GM21423 (cell line): ENCODE data around the gene SFR1.
A peak's percentile ranks its signal among the peaks of the same experiment; 100 is the strongest.

Experiments used
- ATAC-seq: cut with Tn5 transposase; IDR thresholded peaks from one replicate; pipeline ENCODE4 v1.9.1; 2021; ENCODE audit warnings: mild to moderate bottlenecking, moderate library complexity; ENCODE audit not compliant: unreplicated experiment

Gene SFR1

GRCh38 chr10:104104418-104104817, 17.6 kb upstream of the SFR1 start:
- ATAC-seq: no peak

DNA sequence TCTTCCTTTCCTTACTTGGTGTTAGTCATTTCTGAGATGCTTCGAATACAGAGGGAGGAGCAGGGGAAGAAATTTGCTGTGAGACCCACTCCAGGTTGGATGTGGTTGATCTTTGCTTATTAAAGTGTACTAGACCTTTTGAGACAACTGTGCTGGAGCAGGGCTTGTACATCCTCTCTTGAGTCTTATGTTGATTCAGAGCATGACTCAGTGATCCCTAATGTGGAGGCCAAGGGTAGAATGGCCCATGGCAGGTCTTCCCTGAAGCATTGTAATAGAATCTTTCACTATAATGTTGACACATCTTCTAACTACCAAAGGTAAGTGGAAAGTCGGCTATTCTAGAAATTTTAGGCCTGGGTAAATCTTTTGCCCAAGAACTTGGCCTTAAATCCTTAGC, 17.0 kb upstream of the SFR1 start:
- no peak for ATAC-seq

DNA sequence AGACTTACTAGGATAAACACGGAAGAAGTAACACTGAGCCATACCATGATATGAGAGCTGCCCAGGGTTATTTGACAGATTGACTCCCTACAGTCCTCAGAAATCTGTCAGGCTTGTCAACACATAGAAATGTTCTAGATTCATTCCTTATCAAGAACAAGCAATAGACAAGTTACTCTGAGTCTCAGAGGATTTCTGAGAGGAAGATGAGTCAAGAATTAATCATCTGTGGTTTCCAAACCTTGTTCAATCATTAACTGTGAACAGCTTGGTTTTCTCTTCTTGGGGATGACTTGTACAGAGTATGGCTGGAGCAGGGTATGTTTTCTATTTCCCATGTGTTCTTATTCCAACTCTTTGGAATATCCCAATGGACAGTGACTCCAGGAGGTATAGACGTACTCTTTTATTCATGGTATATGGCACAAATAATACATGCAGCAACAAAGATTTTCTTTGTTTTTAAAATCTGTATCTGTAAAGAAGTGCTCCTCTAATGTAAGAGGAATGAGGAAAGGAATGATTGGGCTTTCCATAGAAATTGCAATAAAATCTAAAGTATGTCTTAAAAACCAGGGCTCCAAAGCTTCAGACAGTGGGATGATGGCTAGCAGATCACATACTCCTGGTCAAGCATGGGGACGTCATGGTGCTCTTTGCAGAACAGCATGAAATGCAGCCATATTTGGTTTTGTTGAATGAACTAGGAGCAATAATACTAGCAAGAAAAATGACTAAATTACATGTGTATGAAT, 11.9 kb upstream of the SFR1 start:
- peak; percentile 96 for ATAC-seq

DNA sequence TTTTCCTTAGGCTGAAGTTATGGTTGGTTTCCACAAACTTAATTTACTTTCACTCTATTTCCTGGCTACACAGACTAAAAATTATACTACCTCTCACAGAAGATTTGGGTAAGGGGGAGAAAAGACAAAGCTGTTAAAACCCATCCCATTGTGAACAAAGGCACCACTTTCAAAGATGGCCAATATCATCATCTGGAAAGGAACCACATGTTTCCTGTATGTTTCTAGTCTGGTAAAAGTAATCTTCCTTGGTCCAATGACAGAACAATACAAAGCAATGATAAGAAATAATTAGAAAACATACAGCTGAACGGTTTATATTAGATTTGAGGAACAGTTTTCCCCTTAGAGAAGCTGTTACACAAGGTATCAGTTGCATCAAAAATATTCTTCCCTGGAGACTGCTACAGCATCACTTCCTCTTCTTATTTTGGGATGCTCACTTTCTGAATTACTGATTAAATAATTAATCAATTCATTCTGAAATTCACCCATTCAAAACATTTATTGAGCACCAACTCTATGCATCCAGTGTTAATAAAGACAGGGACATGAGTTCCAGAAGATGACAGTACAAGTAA, 8.5 kb upstream of the SFR1 start:
- ATAC-seq: no peak

- ATAC-seq: no peak
Measured at GRCh38 chr10:104117839-104118323, 4.1 kb upstream of the SFR1 start.

DNA sequence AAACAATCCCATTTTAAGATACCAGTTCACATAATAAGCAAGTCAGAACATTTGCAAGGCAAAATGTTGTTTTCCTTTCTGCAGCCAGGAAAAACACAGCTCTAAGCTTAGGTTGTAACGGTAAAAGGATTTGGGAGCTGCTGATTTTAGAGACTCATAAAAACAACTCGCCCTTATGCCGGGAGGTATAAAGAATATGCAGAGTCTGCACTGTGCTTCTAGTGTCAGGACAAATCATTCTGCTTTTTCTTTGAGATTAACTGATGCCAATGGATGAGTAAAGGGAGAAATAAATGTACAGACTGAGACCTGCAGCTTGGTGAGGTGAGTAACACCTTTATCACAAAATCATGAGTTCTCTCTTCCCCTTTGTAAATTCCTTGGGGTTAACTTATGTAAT, 2.0 kb upstream of the SFR1 start:
- no peak for ATAC-seq

GRCh38 chr10:104120512-104120902, 1.5 kb upstream of the SFR1 start:
- no peak for ATAC-seq

GRCh38 chr10:104120903-104121484, 977 bp upstream of the SFR1 start:
- peak; percentile 27 for ATAC-seq

GRCh38 chr10:104122225-104123107, 495 bp downstream of the SFR1 start:
- ATAC-seq: no peak

GRCh38 chr10:104123397-104123796, 1.4 kb downstream of the SFR1 start:
- ATAC-seq: no peak

GRCh38 chr10:104127411-104127810, 5.4 kb downstream of the SFR1 start:
- no peak for ATAC-seq

DNA sequence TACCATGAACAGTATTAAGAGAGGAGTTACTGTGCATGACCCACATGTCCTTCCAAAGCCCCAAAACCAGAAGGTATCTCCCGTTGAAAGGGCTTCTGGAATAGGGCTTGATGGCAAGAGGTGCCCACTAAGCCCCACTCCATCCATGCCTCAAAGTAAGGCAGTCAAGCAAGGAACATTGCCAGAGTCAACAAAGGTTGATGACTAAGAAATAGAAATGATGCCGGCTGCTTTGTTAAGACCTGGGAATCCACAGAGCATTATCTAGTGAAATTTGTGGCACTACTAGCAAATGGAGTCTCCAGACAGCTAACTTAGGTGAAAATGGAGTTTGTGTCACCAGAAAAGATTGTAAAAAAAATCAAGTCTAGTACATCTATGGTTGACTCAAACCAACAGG, 6.2 kb downstream of the SFR1 start:
- ATAC-seq: no peak

- ATAC-seq: no peak
Measured at GRCh38 chr10:104130041-104130440, 8.1 kb downstream of the SFR1 start.

DNA sequence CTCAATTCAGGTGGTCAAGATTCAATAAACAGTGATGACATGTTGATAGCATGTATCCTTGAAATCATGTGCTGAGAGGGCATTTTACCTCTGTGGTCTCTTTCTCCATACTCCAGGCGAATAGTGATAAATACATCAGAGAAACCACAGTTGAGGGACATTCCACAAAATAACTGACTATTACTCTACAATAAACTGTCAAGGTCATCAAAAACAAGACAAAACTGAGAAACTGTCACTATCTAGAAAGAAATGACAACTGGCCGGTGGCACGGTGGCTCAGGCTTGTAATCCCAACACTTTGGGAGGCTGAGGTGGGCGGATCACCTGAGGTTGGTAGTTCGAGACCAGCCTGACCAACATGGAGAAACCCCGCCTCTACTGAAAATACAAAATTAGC, 16.2 kb downstream of the SFR1 start:
- no peak for ATAC-seq

DNA sequence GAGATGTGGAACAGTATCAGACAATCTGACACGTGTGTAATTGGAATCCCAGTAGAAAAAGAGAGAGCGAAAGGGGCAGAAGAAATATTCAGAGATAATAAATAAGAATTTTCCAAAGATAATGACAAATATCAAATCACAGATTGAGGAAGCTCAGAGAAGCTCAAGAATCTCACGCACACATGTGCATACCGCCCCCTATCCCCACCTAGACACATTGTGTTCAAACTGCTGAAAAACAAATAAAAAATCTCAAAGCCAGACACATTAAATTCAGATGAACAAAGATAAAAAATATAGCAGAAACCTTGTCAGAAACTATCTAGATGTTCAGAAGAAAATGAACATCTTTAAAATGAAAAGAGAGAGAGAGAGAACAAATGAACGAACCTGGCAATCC, 17.2 kb downstream of the SFR1 start:
- ATAC-seq: no peak

DNA sequence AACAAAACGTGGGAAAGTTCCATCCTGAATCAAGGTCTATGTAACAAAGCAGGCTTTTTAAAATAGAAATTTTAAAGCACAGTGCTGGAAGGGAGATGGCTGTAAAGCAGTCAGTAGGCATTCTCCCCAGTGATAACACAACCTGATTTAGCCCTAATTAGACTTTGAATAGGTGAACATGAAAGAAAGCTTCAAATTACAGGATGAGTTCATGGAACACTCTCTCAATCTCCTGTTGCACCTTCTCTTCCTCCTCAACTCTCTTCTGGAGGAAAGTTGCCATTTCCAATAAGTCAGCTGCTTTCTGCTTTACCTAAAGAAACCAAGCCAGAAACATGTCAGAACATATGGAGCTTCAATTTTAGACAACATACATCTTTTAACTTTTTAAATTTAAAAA, 20.1 kb downstream of the SFR1 start:
- no peak for ATAC-seq

GRCh38 chr10:104143829-104144228, 21.9 kb downstream of the SFR1 start:
- no peak for ATAC-seq

DNA sequence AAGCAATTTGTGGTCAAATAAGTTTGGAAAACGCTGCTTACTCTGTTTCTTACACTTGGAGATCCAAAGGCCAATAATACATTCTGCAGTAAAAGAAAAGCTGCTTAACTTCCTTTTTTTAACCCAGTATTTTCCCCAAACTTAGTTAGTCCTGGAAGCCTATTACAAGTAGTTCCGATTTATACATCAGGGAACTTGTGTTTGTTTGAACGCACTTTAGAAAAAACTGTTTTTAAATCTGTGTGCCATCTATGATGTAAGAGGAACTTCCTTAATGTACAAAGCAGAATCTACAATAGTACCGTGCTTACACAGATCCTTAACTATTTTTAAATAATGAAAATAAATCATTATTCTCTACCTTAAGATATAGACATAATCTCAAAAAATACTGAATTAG, 23.0 kb downstream of the SFR1 start:
- no peak for ATAC-seq

DNA sequence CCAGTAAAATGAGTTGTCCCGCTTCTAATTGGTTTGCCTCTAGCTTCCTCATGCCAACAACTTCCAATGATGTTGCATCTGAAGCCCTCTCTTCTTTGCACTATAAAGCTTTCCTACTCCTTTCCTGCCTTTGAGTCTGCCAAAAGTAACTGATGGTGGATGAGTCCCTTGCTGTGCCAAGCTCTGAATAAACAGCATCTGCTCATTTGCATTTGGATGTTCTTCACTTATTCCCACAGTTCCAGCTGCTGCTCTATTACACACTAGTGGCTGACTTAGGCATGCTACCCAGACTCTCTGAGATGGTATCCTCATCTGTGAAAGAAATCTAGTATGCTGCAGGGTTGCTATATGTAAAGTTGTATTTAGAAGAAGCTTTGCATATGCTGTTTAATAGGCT, 24.9 kb downstream of the SFR1 start:
- ATAC-seq: no peak

DNA sequence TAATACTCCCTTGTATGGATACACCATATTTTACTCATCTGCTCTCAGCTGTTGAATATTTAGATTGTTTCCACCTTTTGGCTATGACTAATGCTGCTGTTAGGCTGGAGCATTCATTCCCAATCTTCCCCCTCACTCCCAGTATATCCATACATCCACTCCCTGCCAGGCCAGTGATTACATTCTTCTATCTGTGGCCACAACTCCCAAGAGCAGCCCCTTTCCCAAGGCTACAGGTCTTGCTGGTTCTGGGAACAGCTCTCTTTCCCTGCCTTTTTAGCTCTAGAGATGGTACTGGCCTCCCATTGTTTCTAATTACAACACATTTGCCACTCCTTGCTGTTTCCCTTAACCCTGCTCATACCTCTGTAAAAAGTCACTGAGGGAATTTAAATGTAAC, 28.2 kb downstream of the SFR1 start:
- no peak for ATAC-seq

GRCh38 chr10:104151737-104152136, 29.8 kb downstream of the SFR1 start:
- no peak for ATAC-seq
